ENCODE data around the gene EIF1.

EIF1 gene

GRCh38 chr17:41651625-41652460 is 36.8 kb upstream of the EIF1 start:
- peaks cover 6 to 7% of the 10 kb centered on the region in 2 donors for H3K27me3 Mint-ChIP-seq
- no peaks in the 10 kb centered on the region for H3K36me3 Mint-ChIP-seq (ENCODE audit: insufficient read depth)
- H3K27ac Mint-ChIP-seq, result no peak overlapping the region
- DNase-seq (no peak), ATAC-seq (replicated peaks) (no peak)
- H3K4me1 Mint-ChIP-seq (ENCODE audit: low read depth in 2 of 2), result peaks cover 10% of the 10 kb centered on the region in 2 donors
- H3K4me3 Mint-ChIP-seq, result no peak overlapping the region
- no peaks in the 10 kb centered on the region for H3K9me3 Mint-ChIP-seq

GRCh38 chr17:41652461-41652970 is 36.2 kb upstream of the EIF1 start:
- H3K27me3 Mint-ChIP-seq, result peaks cover 6 to 14% of the 10 kb centered on the region in 2 donors
- no peaks in the 10 kb centered on the region for H3K9me3 Mint-ChIP-seq
- no peak overlapping the region for H3K4me3 Mint-ChIP-seq
- peaks cover 10% of the 10 kb centered on the region in 2 donors for H3K4me1 Mint-ChIP-seq (ENCODE audit: low read depth in 2 of 2)
- no peak overlapping the region for H3K27ac Mint-ChIP-seq
- DNase-seq, result no peak
- no peak for ATAC-seq (replicated peaks)
- H3K36me3 Mint-ChIP-seq (ENCODE audit: insufficient read depth), result no peaks in the 10 kb centered on the region

- Mint-ChIP-seq H3K4me1 (ENCODE audit: low read depth in 2 of 2) (peaks cover 4% of the 10 kb centered on the region in 2 donors), H3K27me3 (peaks cover 6 to 19% of the 10 kb centered on the region in 2 donors), H3K4me3 (no peak overlapping the region), H3K27ac (no peak overlapping the region), H3K9me3 (no peaks in the 10 kb centered on the region), H3K36me3 (ENCODE audit: insufficient read depth) (no peaks in the 10 kb centered on the region)
- DNase-seq (no peak), ATAC-seq (replicated peaks) (no peak)
These were observed 35.3 kb upstream of the EIF1 start for GRCh38 chr17:41653421-41653820.

GRCh38 chr17:41653892-41654677 is 34.6 kb upstream of the EIF1 start:
- peaks cover 6 to 19% of the 10 kb centered on the region in 2 donors for H3K27me3 Mint-ChIP-seq
- DNase-seq, result no peak
- no peaks in the 10 kb centered on the region for H3K36me3 Mint-ChIP-seq (ENCODE audit: insufficient read depth)
- no peak overlapping the region for H3K4me3 Mint-ChIP-seq
- H3K4me1 Mint-ChIP-seq (ENCODE audit: low read depth in 2 of 2), result no peaks in the 10 kb centered on the region
- ATAC-seq (replicated peaks), result no peak
- H3K27ac Mint-ChIP-seq, result no peak overlapping the region
- H3K9me3 Mint-ChIP-seq, result no peaks in the 10 kb centered on the region

- no peak for ATAC-seq (replicated peaks)
- no peaks in the 10 kb centered on the region for H3K9me3 Mint-ChIP-seq
- no peak overlapping the region for H3K4me3 Mint-ChIP-seq
- H3K4me1 Mint-ChIP-seq (ENCODE audit: low read depth in 2 of 2), result no peaks in the 10 kb centered on the region
- H3K27ac Mint-ChIP-seq, result peak overlapping the region in 1 of 2 donors; percentile 13
- no peaks in the 10 kb centered on the region for H3K36me3 Mint-ChIP-seq (ENCODE audit: insufficient read depth)
- H3K27me3 Mint-ChIP-seq, result peaks cover 6 to 19% of the 10 kb centered on the region in 2 donors
- no peak for DNase-seq
These were observed 33.7 kb upstream of the EIF1 start for GRCh38 chr17:41654678-41655607.

GRCh38 chr17:41655611-41656111 is 33.0 kb upstream of the EIF1 start:
- H3K9me3 Mint-ChIP-seq, result no peaks in the 10 kb centered on the region
- peaks cover 6 to 19% of the 10 kb centered on the region in 2 donors for H3K27me3 Mint-ChIP-seq
- no peak overlapping the region for H3K4me3 Mint-ChIP-seq
- H3K27ac Mint-ChIP-seq, result peak overlapping the region in 1 of 2 donors; percentile 13
- no peaks in the 10 kb centered on the region for H3K4me1 Mint-ChIP-seq (ENCODE audit: low read depth in 2 of 2)
- H3K36me3 Mint-ChIP-seq (ENCODE audit: insufficient read depth), result no peaks in the 10 kb centered on the region
- ATAC-seq (replicated peaks), result no peak
- DNase-seq, result no peak

GRCh38 chr17:41656249-41657023 is 32.2 kb upstream of the EIF1 start:
- no peaks in the 10 kb centered on the region for H3K4me1 Mint-ChIP-seq (ENCODE audit: low read depth in 2 of 2)
- ATAC-seq (replicated peaks) (no peak), DNase-seq (no peak)
- H3K4me3 Mint-ChIP-seq, result no peak overlapping the region
- no peaks in the 10 kb centered on the region for H3K36me3 Mint-ChIP-seq (ENCODE audit: insufficient read depth)
- no peaks in the 10 kb centered on the region for H3K9me3 Mint-ChIP-seq
- no peak overlapping the region for H3K27ac Mint-ChIP-seq
- peaks cover 6 to 19% of the 10 kb centered on the region in 2 donors for H3K27me3 Mint-ChIP-seq

GRCh38 chr17:41657176-41657754 is 31.4 kb upstream of the EIF1 start:
- H3K4me1 Mint-ChIP-seq (ENCODE audit: low read depth in 2 of 2), result no peaks in the 10 kb centered on the region
- H3K9me3 Mint-ChIP-seq, result no peaks in the 10 kb centered on the region
- H3K27me3 Mint-ChIP-seq, result peaks cover 6 to 19% of the 10 kb centered on the region in 2 donors
- ATAC-seq (replicated peaks), result no peak
- H3K27ac Mint-ChIP-seq, result no peak overlapping the region
- H3K4me3 Mint-ChIP-seq, result no peak overlapping the region
- no peaks in the 10 kb centered on the region for H3K36me3 Mint-ChIP-seq (ENCODE audit: insufficient read depth)
- DNase-seq, result no peak

GRCh38 chr17:41657936-41658335 is 30.7 kb upstream of the EIF1 start:
- no peak overlapping the region for H3K27ac Mint-ChIP-seq
- DNase-seq (no peak), ATAC-seq (replicated peaks) (no peak)
- peaks cover 6 to 19% of the 10 kb centered on the region in 2 donors for H3K27me3 Mint-ChIP-seq
- peaks cover 3% of the 10 kb centered on the region for H3K36me3 Mint-ChIP-seq (ENCODE audit: insufficient read depth)
- H3K4me1 Mint-ChIP-seq (ENCODE audit: low read depth in 2 of 2), result no peaks in the 10 kb centered on the region
- no peak overlapping the region for H3K4me3 Mint-ChIP-seq
- no peaks in the 10 kb centered on the region for H3K9me3 Mint-ChIP-seq

- Mint-ChIP-seq H3K27ac (no peak overlapping the region), H3K36me3 (ENCODE audit: insufficient read depth) (peaks cover 3% of the 10 kb centered on the region), H3K27me3 (peaks cover 6 to 19% of the 10 kb centered on the region in 2 donors), H3K9me3 (no peaks in the 10 kb centered on the region), H3K4me3 (no peak overlapping the region), H3K4me1 (ENCODE audit: low read depth in 2 of 2) (no peaks in the 10 kb centered on the region)
- DNase-seq (no peak), ATAC-seq (replicated peaks) (no peak)
These were observed 29.8 kb upstream of the EIF1 start for GRCh38 chr17:41658846-41659245.

GRCh38 chr17:41659427-41660212 is 29.1 kb upstream of the EIF1 start:
- DNase-seq, result no peak
- H3K4me3 Mint-ChIP-seq, result no peak overlapping the region
- H3K4me1 Mint-ChIP-seq (ENCODE audit: low read depth in 2 of 2), result no peaks in the 10 kb centered on the region
- H3K9me3 Mint-ChIP-seq, result no peaks in the 10 kb centered on the region
- no peak overlapping the region for H3K27ac Mint-ChIP-seq
- no peak for ATAC-seq (replicated peaks)
- peaks cover 3% of the 10 kb centered on the region for H3K36me3 Mint-ChIP-seq (ENCODE audit: insufficient read depth)
- H3K27me3 Mint-ChIP-seq, result peaks cover 6 to 19% of the 10 kb centered on the region in 2 donors

Measured in effector memory CD8-positive, alpha-beta T cell (primary cell).